H1 (cell line): ENCODE results near the gene GBE1. TPM values are rescaled to one million over a fixed set of nuclear protein-coding genes. Genes with fewer than 3 reads are reported as not detected.

ENCODE experiments used
- CTCF ChIA-PET: fragments of 300-600 bp; sonication (Branson Sonifier 250); formaldehyde crosslinking; loops from one replicate; lab custom pipeline; 2021; ENCODE audit not compliant: partially characterized antibody; lab: Charles Lee
- POLR2A ChIA-PET: fragments of 300-600 bp; sonication (Branson Sonifier 250); formaldehyde crosslinking; loops from one replicate; lab custom pipeline; 2021; ENCODE audit warnings: inconsistent platforms; ENCODE audit not compliant: partially characterized antibody; lab: Charles Lee
- DNase-seq, 2 experiments: peaks; one replicate each; pipeline versions ENCODE4 v3.0.0 to v3.0.0-alpha.2; 2010 to 2022; ENCODE audit warnings: low spot score in 2 of 2, low read depth in 1 of 2, mixed read lengths in 1 of 2
- FAIRE-seq: peaks from 2 replicates; lab custom pipeline; 2011; peaks lifted over from hg19 to GRCh38; lab: Jason Lieb, UNC
- H2AFZ ChIP-seq: 2 replicates; pipeline ENCODE4 v1.8.1; 2012; ENCODE audit warnings: low read length, inconsistent platforms
- H2AK5ac ChIP-seq: 2 replicates; pipeline ENCODE4 v1.6.1; 2013; ENCODE audit warnings: low read depth, low read length
- H2BK120ac ChIP-seq: replicated peaks from 2 replicates; pipeline ENCODE3; 2013; ENCODE audit warnings: low read depth, low read length, inconsistent platforms
- H2BK12ac ChIP-seq: 2 replicates; pipeline ENCODE4 v1.6.1; 2013; ENCODE audit warnings: low read depth, low read length
- H2BK15ac ChIP-seq: 2 replicates; pipeline ENCODE4 v1.6.1; 2013; ENCODE audit warnings: low read length
- H2BK20ac ChIP-seq: 2 replicates; pipeline ENCODE4 v1.6.1; 2013; ENCODE audit warnings: low read length
- H2BK5ac ChIP-seq: 2 replicates; pipeline ENCODE4 v1.6.1; 2013; ENCODE audit warnings: low read depth, low read length
- H3K14ac ChIP-seq: 2 replicates; pipeline ENCODE4 v1.6.1; 2013; ENCODE audit warnings: inconsistent platforms; ENCODE audit not compliant: insufficient read length
- H3K18ac ChIP-seq: 2 replicates; pipeline ENCODE4 v1.6.1; 2013; ENCODE audit warnings: low read length; ENCODE audit errors: extremely low read depth
- H3K23ac ChIP-seq: 2 replicates; pipeline ENCODE4 v1.6.1; 2013; ENCODE audit warnings: inconsistent platforms; ENCODE audit not compliant: insufficient read length
- H3K23me2 ChIP-seq: 2 replicates; pipeline ENCODE4 v1.6.1; 2013; ENCODE audit warnings: low read depth, low read length
- H3K27ac ChIP-seq: 2 replicates; pipeline ENCODE4 v1.6.1; 2011; ENCODE audit warnings: low read depth, low read length, inconsistent platforms
- H3K27me3 ChIP-seq, 4 experiments: replicated peaks in 1 of 4; 1 replicate in 1 of 4; 2 replicates in 3 of 4; pipeline versions ENCODE4 v1.6.1 to v1.8.1; 2011 to 2013; ENCODE audit warnings: low read length in 3 of 4, mild to moderate bottlenecking in 3 of 4, inconsistent platforms in 2 of 4, mixed read lengths in 2 of 4, moderate library complexity in 1 of 4; ENCODE audit not compliant: control insufficient read depth in 3 of 4, insufficient read depth in 3 of 4; ENCODE audit errors: extremely low read depth in 1 of 4
- H3K36me3 ChIP-seq, 4 experiments: 2 replicates each; pipeline versions ENCODE4 v1.6.1 to v1.8.1; 2011 to 2013; ENCODE audit warnings: mild to moderate bottlenecking in 4 of 4, low read length in 3 of 4, moderate library complexity in 2 of 4, control low read depth in 1 of 4, inconsistent platforms in 1 of 4; ENCODE audit not compliant: insufficient read depth in 4 of 4, control insufficient read depth in 2 of 4
- H3K4ac ChIP-seq: replicated peaks from 2 replicates; pipeline ENCODE3; 2013; ENCODE audit warnings: low read length, low read depth, mixed read lengths, inconsistent platforms; ENCODE audit not compliant: insufficient read length
- H3K4me1 ChIP-seq, 4 experiments: replicated peaks in 1 of 4; 1 replicate in 1 of 4; 2 replicates in 3 of 4; pipeline versions ENCODE4 v1.6.1 to v1.8.1; 2011 to 2013; ENCODE audit warnings: low read length in 3 of 4, inconsistent platforms in 2 of 4, mixed read lengths in 1 of 4; ENCODE audit not compliant: insufficient read depth in 4 of 4, control insufficient read depth in 3 of 4
- H3K4me2 ChIP-seq, 2 experiments: 2 replicates each; pipeline versions ENCODE4 v1.6.1 to v1.8.1; 2011 to 2013; ENCODE audit warnings: low read depth in 2 of 2, low read length in 2 of 2, control low read depth in 1 of 2, inconsistent platforms in 1 of 2, mild to moderate bottlenecking in 1 of 2; ENCODE audit not compliant: insufficient read depth in 1 of 2
- H3K4me3 ChIP-seq, 4 experiments: fragments of 200-600, 300-600 bp in 1 of 4; sonication (generic), shearing (Covaris generic), sonication (Bioruptor Twin) in 1 of 4; 2 replicates each; pipeline versions ENCODE4 v1.5.1 to v1.8.1; 2011 to 2016; ENCODE audit warnings: low read length in 4 of 4, low read depth in 3 of 4, control low read depth in 2 of 4, inconsistent platforms in 2 of 4, mild to moderate bottlenecking in 2 of 4, mixed read lengths in 1 of 4, moderate library complexity in 1 of 4; ENCODE audit not compliant: insufficient read depth in 2 of 4; ENCODE audit errors: extremely low read depth in 1 of 4
- H3K56ac ChIP-seq: replicated peaks from 2 replicates; pipeline ENCODE3; 2013; ENCODE audit warnings: low read depth, mild to moderate bottlenecking, mixed read lengths, low read length, inconsistent platforms; ENCODE audit not compliant: insufficient read length
- H3K79me1 ChIP-seq: 2 replicates; pipeline ENCODE4 v1.6.1; 2013; ENCODE audit warnings: low read depth, low read length, control low read depth
- H3K79me2 ChIP-seq, 2 experiments: 2 replicates each; pipeline versions ENCODE4 v1.6.1 to v1.8.1; 2012 to 2013; ENCODE audit warnings: low read length in 2 of 2, mild to moderate bottlenecking in 2 of 2, inconsistent platforms in 1 of 2; ENCODE audit not compliant: insufficient read depth in 2 of 2, control insufficient read depth in 1 of 2
- H3K9ac ChIP-seq, 4 experiments: replicated peaks in 1 of 4; 1 replicate in 1 of 4; 2 replicates in 3 of 4; pipeline versions ENCODE4 v1.6.1 to v1.8.1; 2011 to 2013; ENCODE audit warnings: low read depth in 3 of 4, low read length in 3 of 4, control low read depth in 2 of 4, mild to moderate bottlenecking in 2 of 4, moderate library complexity in 2 of 4, inconsistent platforms in 1 of 4; ENCODE audit errors: extremely low read depth in 1 of 4
- H3K9me3 ChIP-seq, 2 experiments: 2 replicates each; pipeline versions ENCODE4 v1.6.1 to v1.8.1; 2012 to 2013; ENCODE audit warnings: mild to moderate bottlenecking in 2 of 2, moderate library complexity in 2 of 2, control low read depth in 1 of 2, inconsistent platforms in 1 of 2, low read depth in 1 of 2, low read length in 1 of 2, mixed read lengths in 1 of 2; ENCODE audit not compliant: insufficient read depth in 2 of 2
- H4K20me1 ChIP-seq, 2 experiments: replicated peaks in 1 of 2; 2 replicates each; pipeline versions ENCODE3 to v1.8.1; 2011 to 2013; ENCODE audit warnings: inconsistent platforms in 2 of 2, low read length in 2 of 2, mild to moderate bottlenecking in 1 of 2; ENCODE audit not compliant: insufficient read depth in 2 of 2, control insufficient read depth in 1 of 2
- H4K5ac ChIP-seq: 2 replicates; pipeline ENCODE4 v1.6.1; 2013; ENCODE audit warnings: low read length, low read depth, mixed read lengths, inconsistent platforms; ENCODE audit not compliant: insufficient read length
- H4K8ac ChIP-seq: 2 replicates; pipeline ENCODE4 v1.8.0; 2013; ENCODE audit warnings: mild to moderate bottlenecking, moderate library complexity, low read length, inconsistent platforms; ENCODE audit not compliant: insufficient read depth; ENCODE audit errors: extremely low read depth
- H4K91ac ChIP-seq: replicated peaks from 2 replicates; pipeline ENCODE3; 2013; ENCODE audit warnings: low read length, mixed read lengths, inconsistent platforms; ENCODE audit not compliant: insufficient read length
- POLR2AphosphoS5 ChIP-seq: IDR thresholded peaks from 2 replicates; pipeline ENCODE4 v1.6.1; 2011; ENCODE audit warnings: low read depth, low read length
- SIX5 ChIP-seq: IDR thresholded peaks from 2 replicates; pipeline ENCODE4 v1.6.1; 2011; ENCODE audit warnings: mild to moderate bottlenecking, low read depth, low read length
- TAF7 ChIP-seq: optimal IDR thresholded peaks from 2 replicates; pipeline ENCODE3; 2011; ENCODE audit warnings: low read depth, mild to moderate bottlenecking, inconsistent platforms, low read length, moderate library complexity, borderline replicate concordance
- ZNF274 ChIP-seq: IDR thresholded peaks from 2 replicates; pipeline ENCODE4 v1.7.0; 2012; ENCODE audit warnings: low read length, borderline replicate concordance; ENCODE audit errors: extremely low read depth
- WGBS, 2 experiments: shearing (Covaris generic) in 1 of 2; methylation state at CpG; one replicate each; pipeline versions ENCODE4 v1.1.6 to v1.1.7; 2013 to 2015; ENCODE audit warnings: low lambda C conversion rate in 2 of 2, mixed read lengths in 2 of 2, inconsistent platforms in 1 of 2, low coverage in 1 of 2, missing lambda C conversion rate in 1 of 2; ENCODE audit not compliant: insufficient replicate concordance in 2 of 2, insufficient coverage in 1 of 2, insufficient read length in 1 of 2; ENCODE audit errors: extremely low coverage in 1 of 2, missing lambda C conversion rate in 1 of 2; 5-methylcytosine and 5-hydroxymethylcytosine counted together
- polyA plus RNA-seq, 7 experiments: library from polyadenylated mRNA; depleted of rRNA in 3 of 7; stranded (reverse) in 5 of 7; unstranded in 2 of 7; fragments of >200 nt in 5 of 7; fragments of 200-250 nt in 2 of 7; gene quantifications; 1 replicate in 5 of 7; 2 replicates in 1 of 7; 4 replicates in 1 of 7; pipeline versions ENCODE4 v1.2.1 to v1.2.3, GENCODE V29; 2011 to 2013; ENCODE audit warnings: missing spikeins in 2 of 7, mixed read lengths in 2 of 7
- total RNA-seq: library from RNA; stranded (reverse); fragmentation: NEBNext Ultra II Directional; extraction: Animal tissue kit (Norgen Biotek cat#: 25700); gene quantifications from 2 replicates; pipeline ENCODE4 v1.2.1, GENCODE V29; 2021

The GBE1 gene
- total and polyA plus RNA-seq, 2 of the 8 experiments (the other 6 are each of a cell fraction or from before 2014, with no cell fraction given), result 3.3 to 7.3 TPM

GRCh38 chr3:81585056-81585455, 176.4 kb downstream of the GBE1 start:
- no peak overlapping the region for H3K4ac ChIP-seq
- TF ChIP-seq POLR2AphosphoS5 (no peak), ZNF274 (no peak), SIX5 (no peak), TAF7 (no peak)
- TF ChIP-seq, all 59 proteins: peak for 0
- no peak overlapping the region for H2BK15ac ChIP-seq
- peaks cover 0 to 4% (median 2%) of the 10 kb centered on the region in 4 experiments; a peak in 1 of 7 replicates for H3K4me1 ChIP-seq
- H2AFZ ChIP-seq, result no peak overlapping the region
- H2AK5ac ChIP-seq, result no peak overlapping the region
- DNase-seq (no peak), FAIRE-seq (no peak)
- ChIA-PET POLR2A (no interaction called here), CTCF (interaction anchor here (1.2 kb wide), 1 partner anchor 8 kb away, joined by 3 read pairs; no protein-coding TSS in a partner anchor)
- no peak overlapping the region for H3K23ac ChIP-seq
- WGBS, 2 experiments, result 88% methylated on average over 2 of the region's 2 CpGs; no CpG with 5 or more reads in 1 of the 2 experiments
- H3K27me3 ChIP-seq, result no peaks in the 10 kb centered on the region
- no peak overlapping the region for H3K18ac ChIP-seq
- H3K4me2 ChIP-seq, result no peak overlapping the region
- no peaks in the 10 kb centered on the region for H3K36me3 ChIP-seq
- H3K9me3 ChIP-seq, result no peaks in the 10 kb centered on the region
- no peak overlapping the region for H3K56ac ChIP-seq
- H2BK5ac ChIP-seq, result no peak overlapping the region
- H3K14ac ChIP-seq, result no peak overlapping the region
- no peaks in the 10 kb centered on the region for H3K23me2 ChIP-seq
- H3K79me2 ChIP-seq, result no peaks in the 10 kb centered on the region
- H4K91ac ChIP-seq, result no peak overlapping the region
- no peak overlapping the region for H2BK12ac ChIP-seq
- H2BK20ac ChIP-seq, result no peak overlapping the region
- H4K5ac ChIP-seq, result no peak overlapping the region
- H4K8ac ChIP-seq, result no peak overlapping the region
- H3K9ac ChIP-seq, result no peak overlapping the region
- no peaks in the 10 kb centered on the region for H4K20me1 ChIP-seq
- no peak overlapping the region for H2BK120ac ChIP-seq
- H3K4me3 ChIP-seq, result no peak overlapping the region
- H3K27ac ChIP-seq, result no peak overlapping the region
- H3K79me1 ChIP-seq, result no peaks in the 10 kb centered on the region
